NCI-H1105 (cell line): ENCODE results near the gene NRTN.

Experiments used
- DNase-seq: peaks from one replicate; lab custom pipeline; 2025; lab: John Stamatoyannopoulos, UW

NRTN gene

GRCh38 chr19:5790559-5791520 is 14.0 kb upstream of the NRTN start, which contains the start of gene DUS3L:
Gene DUS3L (minus strand): TSS chr19:5791163. CDS start chr19:5791141, 22 bp downstream.
- DNase-seq, result peak; percentile 97

- DNase-seq, result no peak
Measured at GRCh38 chr19:5792224-5792623, 12.6 kb upstream of the NRTN start.

- DNase-seq, result no peak
Measured at GRCh38 chr19:5793188-5793587, 11.7 kb upstream of the NRTN start.

GRCh38 chr19:5795382-5795919 is 9.4 kb upstream of the NRTN start:
- DNase-seq, result no peak

GRCh38 chr19:5798244-5798643 is 6.6 kb upstream of the NRTN start:
- no peak for DNase-seq

GRCh38 chr19:5799247-5800241 is 5.3 kb upstream of the NRTN start:
- peak; percentile 53 for DNase-seq

GRCh38 chr19:5800361-5801270 is 4.3 kb upstream of the NRTN start:
- DNase-seq, result no peak

GRCh38 chr19:5801796-5802619 is 2.9 kb upstream of the NRTN start:
- no peak for DNase-seq

- DNase-seq, result no peak
Measured at GRCh38 chr19:5803441-5803751, 1.5 kb upstream of the NRTN start.

GRCh38 chr19:5803752-5804515 is 933 bp upstream of the NRTN start:
- DNase-seq, result peak; percentile 93

- peak; percentile 81 for DNase-seq
Measured at GRCh38 chr19:5805462-5806132, 730 bp downstream of the NRTN start.

- no peak for DNase-seq
Measured at GRCh38 chr19:5806133-5806489, 1.2 kb downstream of the NRTN start.

- DNase-seq, result no peak
Measured at GRCh38 chr19:5806905-5807304, 2.0 kb downstream of the NRTN start.

- no peak for DNase-seq
Measured at GRCh38 chr19:5808120-5808816, 3.4 kb downstream of the NRTN start.

GRCh38 chr19:5809053-5809452 is 4.2 kb downstream of the NRTN start:
- no peak for DNase-seq

GRCh38 chr19:5809469-5809868 is 4.6 kb downstream of the NRTN start:
- DNase-seq, result no peak

- no peak for DNase-seq
Measured at GRCh38 chr19:5811117-5811516, 6.2 kb downstream of the NRTN start.

GRCh38 chr19:5814123-5814851 is 9.4 kb downstream of the NRTN start:
- DNase-seq, result no peak
